ENCODE measurements around the gene LRRC7. TPM values are rescaled to one million over a fixed set of nuclear protein-coding genes. Genes with fewer than 3 reads are reported as not detected.
"Not testable (repeated sequence)": the region's sequence is repeated elsewhere in the genome, so short reads cannot be mapped to it uniquely, and the experiment has no call there.

LRRC7 gene
- total RNA-seq, 2 experiments from 2014 or later = 0.14 TPM; not detected in 1

DNA sequence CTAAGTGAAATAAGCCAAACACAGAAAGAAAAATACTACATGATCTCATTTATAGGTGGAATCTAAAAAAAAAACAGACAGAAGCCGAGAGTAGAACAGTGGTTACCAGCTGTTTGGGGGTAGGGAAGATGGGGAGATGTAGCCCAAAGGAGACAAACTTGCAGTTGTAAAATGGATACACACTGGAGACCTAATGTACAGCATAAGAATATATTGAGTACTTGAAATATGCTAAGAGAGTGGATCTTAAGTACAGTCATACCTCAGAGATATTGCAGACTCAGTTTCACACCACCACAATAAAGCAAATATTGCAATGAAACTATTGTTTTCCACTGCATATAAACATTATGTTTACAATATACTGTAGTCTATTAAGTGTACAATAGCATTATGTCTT is 320.9 kb downstream of the LRRC7 start:
- Mint-ChIP-seq H3K36me3 (no peaks in the 10 kb centered on the region), H3K9me3 (peaks cover 7% of the 10 kb centered on the region), H3K4me1 (no peaks in the 10 kb centered on the region), H3K27me3 (no peaks in the 10 kb centered on the region), H3K4me3 (no peak overlapping the region), H3K27ac (no peak overlapping the region)
- DNase-seq = no peak

DNA sequence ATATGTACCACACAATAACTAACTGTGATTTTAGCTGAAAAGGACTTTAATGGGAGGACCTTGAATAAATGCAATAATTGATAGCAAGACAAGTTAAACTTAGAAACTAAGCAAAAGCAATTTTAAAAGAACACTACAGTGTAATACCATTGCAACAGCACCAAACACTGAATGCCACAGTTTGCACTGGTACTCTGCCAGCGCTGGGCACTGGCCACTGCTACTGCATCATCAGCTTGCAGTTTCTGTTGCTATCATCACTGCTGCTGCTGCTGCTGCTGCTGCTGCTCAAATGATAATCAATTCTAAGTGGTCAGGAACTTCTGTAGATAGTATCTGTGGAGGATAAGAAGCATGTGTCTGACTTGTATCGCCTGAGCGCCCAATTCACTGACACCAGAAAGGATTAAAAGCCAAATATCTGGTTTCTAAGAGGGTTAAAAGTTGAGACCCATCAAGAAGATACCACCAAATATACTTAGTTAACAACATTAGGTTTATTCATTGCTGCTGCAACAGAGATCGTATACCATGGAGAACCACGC is 330.8 kb downstream of the LRRC7 start:
- Mint-ChIP-seq H3K4me1 (no peaks in the 10 kb centered on the region), H3K9me3 (no peaks in the 10 kb centered on the region), H3K36me3 (no peaks in the 10 kb centered on the region), H3K27ac (no peak overlapping the region), H3K27me3 (no peaks in the 10 kb centered on the region), H3K4me3 (no peak overlapping the region)
- DNase-seq = no peak

DNA sequence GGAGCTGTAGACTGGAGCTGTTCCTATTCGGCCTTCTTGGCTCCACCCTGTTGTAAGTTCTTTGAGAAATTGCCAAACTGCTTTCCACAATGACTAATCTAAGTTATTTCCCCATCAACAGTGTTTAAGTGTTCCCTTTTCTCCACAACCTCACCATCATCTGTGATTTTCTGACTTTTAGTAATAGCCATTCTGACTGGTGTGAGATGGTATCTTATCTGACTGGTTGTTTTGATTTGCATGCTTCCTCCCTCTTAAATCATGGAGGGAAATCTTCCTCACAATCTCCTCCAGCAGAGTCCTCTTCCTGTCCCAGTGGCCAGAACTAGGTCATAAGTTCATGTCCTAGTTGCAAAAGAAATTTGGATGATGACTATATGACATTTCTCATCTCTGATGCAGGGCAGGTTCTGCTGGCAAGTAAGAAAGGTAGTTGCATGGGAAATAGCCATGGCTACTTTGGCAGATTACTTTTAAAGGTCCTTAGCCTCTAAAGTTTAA is 343.6 kb downstream of the LRRC7 start:
- no peak for DNase-seq
- H3K4me1 Mint-ChIP-seq = no peaks in the 10 kb centered on the region
- H3K36me3 Mint-ChIP-seq = no peaks in the 10 kb centered on the region
- no peaks in the 10 kb centered on the region for H3K27me3 Mint-ChIP-seq
- H3K9me3 Mint-ChIP-seq = no peaks in the 10 kb centered on the region
- no peak overlapping the region for H3K27ac Mint-ChIP-seq
- H3K4me3 Mint-ChIP-seq = no peak overlapping the region

DNA sequence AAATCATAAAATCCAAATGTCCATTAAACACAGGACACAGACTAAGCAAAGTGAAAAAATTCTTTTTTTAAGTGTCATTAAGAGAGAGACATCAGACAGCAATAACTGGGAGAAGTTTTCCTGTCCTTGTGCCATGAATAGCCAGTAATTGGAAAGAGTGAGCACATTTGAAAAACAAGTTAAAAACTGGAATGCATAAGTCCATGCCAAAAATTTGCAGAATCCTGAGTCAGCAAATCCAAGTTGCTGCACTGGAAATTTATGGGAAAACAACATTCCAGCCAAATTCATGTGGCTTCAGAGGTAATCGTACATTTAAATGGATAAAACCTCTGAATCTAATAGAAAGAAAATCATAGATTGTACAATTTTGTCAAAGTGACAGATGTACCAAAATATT is 346.3 kb downstream of the LRRC7 start:
- H3K4me3 Mint-ChIP-seq = no peak overlapping the region
- H3K4me1 Mint-ChIP-seq = no peaks in the 10 kb centered on the region
- no peaks in the 10 kb centered on the region for H3K36me3 Mint-ChIP-seq
- peaks cover under 1% of the 10 kb centered on the region for H3K9me3 Mint-ChIP-seq
- H3K27ac Mint-ChIP-seq = no peak overlapping the region
- no peaks in the 10 kb centered on the region for H3K27me3 Mint-ChIP-seq
- no peak for DNase-seq

DNA sequence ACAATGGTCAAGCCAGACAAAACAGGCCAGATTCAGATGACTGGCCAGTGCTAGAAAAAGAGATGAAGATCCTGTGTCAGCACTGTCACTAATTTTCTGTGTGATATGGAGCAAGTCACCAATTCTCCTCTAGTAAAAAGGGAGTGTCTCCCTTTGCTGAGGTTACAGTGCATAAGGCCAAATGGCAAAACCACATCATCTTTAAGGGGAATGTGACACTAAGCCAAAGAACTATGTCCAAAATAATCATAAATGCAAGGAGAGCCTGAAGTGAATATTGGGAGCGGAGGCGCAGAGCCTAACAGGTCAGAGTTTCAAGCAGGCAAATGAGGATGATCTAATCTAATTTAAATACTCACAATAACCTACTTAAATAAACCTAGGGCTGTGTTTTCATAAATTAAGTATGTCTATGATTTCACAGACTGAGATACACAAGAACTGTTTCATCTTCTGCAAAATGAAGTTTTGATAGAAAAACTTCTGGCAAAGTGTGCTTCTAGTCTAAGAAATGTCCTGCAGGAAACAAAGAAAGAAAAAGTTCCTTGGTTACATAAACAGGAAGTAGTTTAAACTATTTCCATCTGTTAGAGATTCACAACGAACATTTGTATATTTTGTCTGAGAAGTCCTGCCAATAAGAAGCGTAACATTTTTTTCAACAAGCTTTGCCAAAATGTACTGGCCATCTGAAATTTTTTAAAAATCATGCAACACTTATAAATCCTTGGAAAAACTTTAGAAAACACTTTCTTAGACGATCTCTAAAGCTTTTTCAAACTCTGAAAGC is 347.4 kb downstream of the LRRC7 start:
- Mint-ChIP-seq H3K9me3 (peaks cover 2% of the 10 kb centered on the region), H3K27me3 (no peaks in the 10 kb centered on the region), H3K36me3 (no peaks in the 10 kb centered on the region), H3K4me1 (no peaks in the 10 kb centered on the region), H3K27ac (no peak overlapping the region), H3K4me3 (no peak overlapping the region)
- DNase-seq = no peak

DNA sequence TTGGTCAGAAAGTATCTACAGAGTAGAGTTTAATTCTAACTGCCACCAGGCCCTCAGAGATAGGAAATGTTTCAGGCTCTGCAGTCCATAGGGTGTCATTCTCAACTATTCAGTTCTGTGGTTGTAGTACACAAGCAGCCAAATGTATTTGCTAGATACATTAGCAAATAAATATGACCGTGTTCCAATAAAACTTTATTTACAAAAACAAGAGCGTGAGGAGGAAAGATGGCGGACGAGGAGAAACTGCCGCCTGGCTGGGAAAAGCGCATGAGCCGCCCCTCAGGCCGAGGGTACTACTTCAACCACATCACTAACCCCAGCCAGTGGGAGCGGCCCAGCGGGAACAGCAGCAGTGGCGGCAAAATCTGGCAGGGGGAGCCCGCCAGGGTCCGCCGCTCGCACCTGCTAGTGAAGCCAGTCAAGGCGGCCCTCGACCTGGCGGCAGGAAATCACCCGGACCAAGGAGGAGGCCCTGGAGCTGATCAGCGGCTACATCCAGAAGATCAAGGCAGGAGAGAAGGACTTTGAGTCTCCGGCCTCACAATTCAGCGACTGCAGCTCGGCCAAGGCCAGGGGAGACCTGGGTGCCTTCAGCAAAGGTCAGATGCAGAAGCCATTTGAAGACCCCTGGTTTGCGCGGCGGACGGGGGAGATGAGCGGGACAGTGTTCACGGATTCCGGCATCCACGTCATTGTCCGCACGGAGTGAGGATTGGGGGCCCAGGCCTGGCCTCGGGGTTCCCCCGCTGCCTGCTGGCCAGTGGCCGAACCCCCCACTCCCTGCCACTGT is 351.6 kb downstream of the LRRC7 start:
- no peak overlapping the region for H3K4me3 Mint-ChIP-seq
- peaks cover 2% of the 10 kb centered on the region for H3K9me3 Mint-ChIP-seq
- no peak for DNase-seq
- H3K4me1 Mint-ChIP-seq = no peaks in the 10 kb centered on the region
- no peaks in the 10 kb centered on the region for H3K36me3 Mint-ChIP-seq
- no peak overlapping the region for H3K27ac Mint-ChIP-seq
- no peaks in the 10 kb centered on the region for H3K27me3 Mint-ChIP-seq

DNA sequence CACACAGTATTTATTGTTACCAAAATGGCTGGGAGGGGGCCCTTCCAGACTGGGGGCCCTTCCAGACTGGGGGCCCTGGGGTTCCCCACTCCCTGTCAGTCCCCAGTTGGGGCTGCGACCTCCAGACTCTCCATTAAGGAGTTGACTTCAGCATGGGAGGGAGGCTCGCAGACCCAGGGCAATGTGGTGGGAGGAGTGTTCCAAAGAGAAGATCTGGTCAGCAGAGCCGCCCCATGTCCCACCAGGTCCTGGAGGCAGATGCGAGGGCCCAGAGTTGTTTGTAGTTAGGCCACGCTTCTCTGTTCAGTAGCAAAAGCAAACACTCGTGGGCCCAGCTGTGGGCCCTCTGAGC is 352.2 kb downstream of the LRRC7 start:
- no peaks in the 10 kb centered on the region for H3K36me3 Mint-ChIP-seq
- no peaks in the 10 kb centered on the region for H3K4me1 Mint-ChIP-seq
- no peaks in the 10 kb centered on the region for H3K27me3 Mint-ChIP-seq
- no peak overlapping the region for H3K27ac Mint-ChIP-seq
- H3K9me3 Mint-ChIP-seq = peaks cover 2% of the 10 kb centered on the region
- H3K4me3 Mint-ChIP-seq = no peak overlapping the region
- DNase-seq = no peak

DNA sequence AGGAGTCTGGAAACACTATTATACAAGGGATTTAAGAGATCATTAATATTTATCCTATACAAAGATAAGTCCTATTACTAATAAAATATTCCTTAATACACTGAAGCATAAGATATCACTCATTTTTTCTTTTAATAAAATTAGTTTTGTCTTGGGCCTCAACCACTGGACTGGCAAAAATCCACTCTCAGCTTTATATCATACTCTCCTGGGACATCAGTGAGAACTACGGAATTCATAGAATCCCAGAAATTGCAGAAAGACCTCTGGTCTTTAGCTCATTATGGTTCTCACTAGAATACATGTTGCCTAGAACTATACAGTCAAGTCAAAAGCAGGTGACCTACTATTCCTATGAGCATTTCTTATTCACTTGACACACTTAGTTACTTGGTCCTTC is 352.7 kb downstream of the LRRC7 start:
- no peaks in the 10 kb centered on the region for H3K27me3 Mint-ChIP-seq
- H3K9me3 Mint-ChIP-seq = peaks cover 2% of the 10 kb centered on the region
- H3K27ac Mint-ChIP-seq = no peak overlapping the region
- no peak for DNase-seq
- no peaks in the 10 kb centered on the region for H3K4me1 Mint-ChIP-seq
- H3K36me3 Mint-ChIP-seq = no peaks in the 10 kb centered on the region
- no peak overlapping the region for H3K4me3 Mint-ChIP-seq

DNA sequence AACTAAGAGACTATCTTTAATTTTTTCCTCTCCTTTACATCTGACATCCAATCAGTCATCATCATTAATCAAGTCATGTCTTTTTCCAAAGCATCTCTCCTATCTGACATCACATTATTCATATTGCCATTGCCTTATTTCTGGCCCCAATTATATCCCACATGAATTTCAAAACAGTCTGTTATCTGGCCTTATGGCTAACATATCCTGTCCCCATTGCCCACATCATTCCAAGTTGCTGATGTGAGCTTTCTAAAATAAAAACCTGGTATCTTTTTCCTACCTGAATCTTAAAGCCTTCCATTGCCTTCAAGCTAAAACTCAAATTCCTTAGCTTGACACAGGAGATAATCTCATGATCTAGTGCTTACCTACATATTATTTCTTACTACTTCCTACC is 353.8 kb downstream of the LRRC7 start:
- Mint-ChIP-seq H3K27ac (no peak overlapping the region), H3K4me1 (no peaks in the 10 kb centered on the region), H3K4me3 (no peak overlapping the region), H3K9me3 (peaks cover 2% of the 10 kb centered on the region), H3K27me3 (no peaks in the 10 kb centered on the region), H3K36me3 (no peaks in the 10 kb centered on the region)
- no peak for DNase-seq

DNA sequence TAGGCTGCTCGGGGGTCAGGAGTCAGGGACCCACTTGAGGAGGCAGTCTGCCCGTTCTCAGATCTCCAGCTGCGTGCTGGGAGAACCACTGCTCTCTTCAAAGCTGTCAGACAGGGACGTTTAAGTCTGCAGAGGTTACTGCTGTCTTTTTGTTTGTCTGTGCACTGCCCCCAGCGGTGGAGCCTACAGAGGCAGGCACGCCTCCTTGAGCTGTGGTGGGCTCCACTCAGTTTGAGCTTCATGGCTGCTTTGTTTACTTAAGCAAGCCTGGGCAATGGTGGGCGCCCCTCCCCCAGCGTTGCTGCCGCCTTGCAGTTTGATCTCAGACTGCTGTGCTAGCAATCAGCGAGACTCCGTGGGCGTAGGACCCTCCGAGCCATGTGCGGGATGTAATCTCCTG is 360.5 kb downstream of the LRRC7 start:
- H3K4me3 Mint-ChIP-seq, H3K27ac Mint-ChIP-seq, H3K27me3 Mint-ChIP-seq, H3K36me3 Mint-ChIP-seq, H3K9me3 Mint-ChIP-seq, DNase-seq, H3K4me1 Mint-ChIP-seq: not testable (repeated sequence)

DNA sequence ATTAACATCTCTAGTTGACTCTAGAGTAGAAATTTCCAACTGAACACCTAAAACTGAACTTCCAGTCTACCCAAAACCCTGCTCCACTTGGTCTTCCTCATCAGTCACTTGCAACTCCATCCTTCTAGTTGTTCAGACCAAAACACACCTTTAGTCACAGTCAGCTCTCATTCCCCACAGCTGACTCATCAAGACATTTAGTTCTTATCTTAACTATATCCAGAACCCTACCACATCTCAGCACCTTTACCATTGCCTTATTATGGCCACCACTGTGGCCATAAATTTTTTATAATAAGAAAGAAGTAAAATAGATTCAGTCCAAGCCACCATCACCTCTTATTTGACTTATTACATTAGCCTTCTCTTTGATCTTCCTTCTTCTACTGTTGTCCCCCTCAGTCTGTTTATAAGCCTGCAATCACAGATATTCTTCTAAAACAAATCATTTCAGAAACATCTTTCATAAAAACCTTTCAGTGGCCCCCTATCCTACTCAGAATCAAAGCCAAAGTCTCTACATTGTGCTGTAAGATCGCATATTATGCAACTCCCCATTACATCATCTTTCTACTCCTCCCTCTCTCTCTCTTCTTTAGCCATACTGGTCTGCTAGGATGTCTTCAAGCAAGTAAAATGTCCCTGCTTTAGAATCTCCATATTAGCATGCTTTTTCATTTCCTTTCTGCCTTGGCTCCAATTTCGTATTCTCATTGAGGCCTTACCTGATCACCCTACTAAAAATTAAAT is 361.8 kb downstream of the LRRC7 start:
- DNase-seq = no peak
- Mint-ChIP-seq H3K4me1 (no peaks in the 10 kb centered on the region), H3K27me3 (no peaks in the 10 kb centered on the region), H3K36me3 (no peaks in the 10 kb centered on the region), H3K4me3 (no peak overlapping the region), H3K9me3 (peaks cover 4% of the 10 kb centered on the region), H3K27ac (no peak overlapping the region)

DNA sequence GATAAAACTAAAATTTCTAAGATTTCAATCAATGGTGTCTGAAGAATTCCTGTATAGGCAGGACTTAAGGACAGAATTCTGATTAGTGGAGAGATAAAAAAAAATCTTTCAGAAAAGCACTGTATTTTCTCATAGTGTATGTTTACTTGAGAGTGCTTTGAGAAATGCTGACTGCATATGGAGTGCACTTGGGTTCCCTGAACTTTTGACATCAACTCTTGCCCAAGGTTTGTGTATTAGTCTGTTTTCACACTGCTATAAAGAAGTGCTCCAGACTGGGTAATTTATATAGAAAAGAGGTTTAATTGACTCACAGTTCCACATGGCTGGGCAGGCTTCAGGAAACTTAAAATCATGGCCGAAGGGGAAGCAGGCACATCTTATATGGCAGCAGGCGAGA is 362.7 kb downstream of the LRRC7 start:
- no peak overlapping the region for H3K4me3 Mint-ChIP-seq
- no peaks in the 10 kb centered on the region for H3K27me3 Mint-ChIP-seq
- no peak for DNase-seq
- no peaks in the 10 kb centered on the region for H3K4me1 Mint-ChIP-seq
- H3K36me3 Mint-ChIP-seq = no peaks in the 10 kb centered on the region
- H3K27ac Mint-ChIP-seq = no peak overlapping the region
- peaks cover 4% of the 10 kb centered on the region for H3K9me3 Mint-ChIP-seq

DNA sequence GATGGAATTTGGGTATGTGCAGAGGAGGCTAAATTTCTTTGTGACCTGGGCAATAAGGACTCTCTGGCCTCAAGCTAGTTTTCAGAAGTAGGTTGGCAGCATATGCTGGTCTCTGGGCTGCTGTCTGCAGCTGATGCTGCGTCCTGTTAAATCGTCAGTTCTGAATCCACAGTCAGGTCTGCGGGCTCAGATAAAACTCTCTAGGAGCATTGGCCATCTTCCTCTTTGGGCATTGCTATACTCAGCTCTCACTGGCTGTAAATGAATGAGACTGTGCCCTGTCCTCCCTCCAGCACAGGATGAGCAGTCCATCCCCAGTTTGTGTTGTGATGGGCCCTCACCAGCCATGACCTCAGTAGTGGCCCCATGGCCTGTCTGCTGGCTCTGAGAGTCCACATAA is 365.0 kb downstream of the LRRC7 start:
- peaks cover 4% of the 10 kb centered on the region for H3K9me3 Mint-ChIP-seq
- H3K4me1 Mint-ChIP-seq = no peaks in the 10 kb centered on the region
- no peaks in the 10 kb centered on the region for H3K27me3 Mint-ChIP-seq
- no peak for DNase-seq
- no peak overlapping the region for H3K27ac Mint-ChIP-seq
- no peaks in the 10 kb centered on the region for H3K36me3 Mint-ChIP-seq
- H3K4me3 Mint-ChIP-seq = no peak overlapping the region

DNA sequence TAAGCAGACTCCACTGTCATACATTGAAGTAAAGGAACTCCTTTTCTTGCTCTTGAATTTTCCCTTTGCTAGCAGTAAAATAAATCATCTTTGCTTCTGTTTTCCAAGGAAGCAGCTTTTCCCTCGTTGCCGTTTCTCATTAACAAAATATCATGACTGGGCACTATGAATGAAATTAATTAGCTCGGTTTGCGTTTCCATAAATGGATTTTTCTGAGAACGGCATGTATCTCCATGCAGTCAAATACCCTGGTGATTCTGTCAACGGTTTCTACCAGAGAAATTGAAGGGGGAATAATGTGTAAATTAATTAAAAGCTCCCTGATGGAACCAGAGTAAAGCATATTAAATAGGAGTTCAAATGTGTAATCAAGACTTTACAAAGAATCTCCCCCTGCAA is 372.5 kb downstream of the LRRC7 start:
- Mint-ChIP-seq H3K27me3 (peaks cover 3% of the 10 kb centered on the region), H3K9me3 (peaks cover 4% of the 10 kb centered on the region), H3K4me1 (no peaks in the 10 kb centered on the region), H3K27ac (no peak overlapping the region), H3K4me3 (no peak overlapping the region), H3K36me3 (no peaks in the 10 kb centered on the region)
- no peak for DNase-seq

DNA sequence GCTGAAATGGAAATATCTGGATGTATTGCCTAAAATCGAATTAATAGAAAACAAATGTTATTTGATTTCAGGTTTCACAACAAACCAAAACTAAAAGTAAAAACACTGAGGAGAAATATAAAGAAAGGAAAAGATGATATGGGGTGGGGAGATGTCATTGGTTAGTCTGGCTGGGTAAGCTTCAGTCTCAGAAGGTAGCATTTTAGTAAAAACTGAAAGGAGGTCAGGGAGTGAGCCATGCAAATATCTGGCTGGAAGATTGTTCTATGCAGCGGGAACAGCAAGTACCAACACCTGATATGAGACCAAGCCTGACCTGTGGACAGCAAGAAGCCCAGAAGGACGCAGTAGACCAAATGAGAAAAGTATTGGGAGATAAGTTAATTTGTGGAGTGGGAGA is 373.1 kb downstream of the LRRC7 start:
- no peak for DNase-seq
- Mint-ChIP-seq H3K27ac (no peak overlapping the region), H3K4me1 (no peaks in the 10 kb centered on the region), H3K9me3 (peaks cover 5% of the 10 kb centered on the region), H3K36me3 (no peaks in the 10 kb centered on the region), H3K27me3 (peaks cover 3% of the 10 kb centered on the region), H3K4me3 (no peak overlapping the region)

All from activated naive CD8-positive, alpha-beta T cell treated with anti-CD3 and anti-CD28 coated beads for 36 hours (primary cell).